ENCODE measurements around the gene MROH7. TPM values are rescaled to one million over a fixed set of nuclear protein-coding genes. Genes with fewer than 3 reads are reported as not detected.

MROH7 gene
- total RNA-seq, 1 donor from 2014 or later, result 2.0 TPM

DNA sequence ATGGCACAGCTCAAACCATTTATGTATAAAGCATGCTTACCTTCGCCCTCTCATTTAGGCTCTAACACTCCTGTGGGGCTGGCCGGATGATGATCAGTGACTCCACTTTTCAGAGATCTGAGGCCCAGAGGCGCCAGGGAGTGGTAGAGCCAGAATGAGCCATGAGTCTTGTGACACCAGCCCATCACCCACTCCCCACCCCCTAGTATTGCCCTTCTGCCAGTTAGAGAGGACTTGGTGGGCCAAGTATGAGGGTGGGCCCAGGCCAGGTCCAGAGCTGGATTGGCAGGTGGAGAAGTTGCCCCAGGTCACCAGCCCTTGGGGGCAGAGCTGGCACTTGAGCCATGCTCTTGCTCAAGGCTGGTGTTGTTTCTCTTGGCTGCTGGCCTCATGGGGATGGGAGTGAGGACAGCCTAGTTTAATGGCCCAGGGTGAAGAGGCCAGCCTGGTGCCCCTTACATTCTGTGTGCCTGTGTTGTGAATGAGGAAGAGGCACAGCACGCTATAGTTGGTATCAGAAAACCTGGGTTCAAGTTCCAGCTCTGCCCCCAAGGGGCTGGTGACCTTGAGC lies 43.8 kb downstream of the MROH7 start:
- H3K36me3 ChIP-seq, result peaks cover 2 to 3% of the 10 kb centered on the region in 2 donors
- TF ChIP-seq, protein P1, sequence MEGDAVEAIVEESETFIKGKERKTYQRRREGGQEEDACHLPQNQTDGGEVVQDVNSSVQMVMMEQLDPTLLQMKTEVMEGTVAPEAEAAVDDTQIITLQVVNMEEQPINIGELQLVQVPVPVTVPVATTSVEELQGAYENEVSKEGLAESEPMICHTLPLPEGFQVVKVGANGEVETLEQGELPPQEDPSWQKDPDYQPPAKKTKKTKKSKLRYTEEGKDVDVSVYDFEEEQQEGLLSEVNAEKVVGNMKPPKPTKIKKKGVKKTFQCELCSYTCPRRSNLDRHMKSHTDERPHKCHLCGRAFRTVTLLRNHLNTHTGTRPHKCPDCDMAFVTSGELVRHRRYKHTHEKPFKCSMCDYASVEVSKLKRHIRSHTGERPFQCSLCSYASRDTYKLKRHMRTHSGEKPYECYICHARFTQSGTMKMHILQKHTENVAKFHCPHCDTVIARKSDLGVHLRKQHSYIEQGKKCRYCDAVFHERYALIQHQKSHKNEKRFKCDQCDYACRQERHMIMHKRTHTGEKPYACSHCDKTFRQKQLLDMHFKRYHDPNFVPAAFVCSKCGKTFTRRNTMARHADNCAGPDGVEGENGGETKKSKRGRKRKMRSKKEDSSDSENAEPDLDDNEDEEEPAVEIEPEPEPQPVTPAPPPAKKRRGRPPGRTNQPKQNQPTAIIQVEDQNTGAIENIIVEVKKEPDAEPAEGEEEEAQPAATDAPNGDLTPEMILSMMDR (IDR thresholded peaks at IDR 0.05), result no peak
- no peak for DNase-seq (ENCODE audit: low spot score in 2 of 2)
- H3K4me3 ChIP-seq, result no peak overlapping the region
- H3K9me3 ChIP-seq, result no peaks in the 10 kb centered on the region
- H3K27me3 ChIP-seq, result no peaks in the 10 kb centered on the region
- no peak overlapping the region for H3K27ac ChIP-seq
- no peaks in the 10 kb centered on the region for H3K4me1 ChIP-seq
- intact Hi-C loops (cut with DNase I), result no loop called here

GRCh38 chr1:54686155-54686554 lies 44.6 kb downstream of the MROH7 start:
- TF ChIP-seq, protein P1 (IDR thresholded peaks at IDR 0.05), result no peak
- intact Hi-C loops (cut with DNase I), result no loop called here

GRCh38 chr1:54694771-54695170 lies 53.2 kb downstream of the MROH7 start:
- TF ChIP-seq, protein P1 (IDR thresholded peaks at IDR 0.05), result no peak
- H3K4me3 ChIP-seq, result no peak overlapping the region
- no peaks in the 10 kb centered on the region for H3K9me3 ChIP-seq
- DNase-seq (ENCODE audit: low spot score in 2 of 2), result no peak
- no peaks in the 10 kb centered on the region for H3K4me1 ChIP-seq
- H3K27ac ChIP-seq, result no peak overlapping the region
- intact Hi-C loops (cut with DNase I), result no loop called here
- peaks cover 3 to 6% of the 10 kb centered on the region in 2 donors for H3K36me3 ChIP-seq
- H3K27me3 ChIP-seq, result no peaks in the 10 kb centered on the region

More at GRCh38 chr1:54686155-54686554, 44.6 kb downstream of the MROH7 start:
- Histone ChIP-seq H3K36me3 (peaks cover 2 to 3% of the 10 kb centered on the region in 2 donors), H3K9me3 (no peaks in the 10 kb centered on the region), H3K4me1 (no peaks in the 10 kb centered on the region), H3K27me3 (no peaks in the 10 kb centered on the region), H3K4me3 (no peak overlapping the region), H3K27ac (no peak overlapping the region)
- no peak for DNase-seq (ENCODE audit: low spot score in 2 of 2)

- DNase-seq (ENCODE audit: low spot score in 2 of 2), result no peak
- Histone ChIP-seq H3K9me3 (no peaks in the 10 kb centered on the region), H3K27ac (no peak overlapping the region), H3K4me1 (no peaks in the 10 kb centered on the region), H3K27me3 (no peaks in the 10 kb centered on the region), H3K4me3 (no peak overlapping the region), H3K36me3 (peaks cover 3 to 11% of the 10 kb centered on the region in 2 donors)
- TF ChIP-seq, protein P1 (IDR thresholded peaks at IDR 0.05), result no peak
- intact Hi-C loops (cut with DNase I), result no loop called here
Measured at GRCh38 chr1:54695221-54695620, 53.6 kb downstream of the MROH7 start.

GRCh38 chr1:54695764-54696163 lies 54.2 kb downstream of the MROH7 start:
- Histone ChIP-seq H3K27me3 (no peaks in the 10 kb centered on the region), H3K36me3 (peaks cover 3 to 14% of the 10 kb centered on the region in 2 donors)
- intact Hi-C loops (cut with DNase I), result no loop called here

More at GRCh38 chr1:54695764-54696163, 54.2 kb downstream of the MROH7 start:
- Histone ChIP-seq H3K9me3 (no peaks in the 10 kb centered on the region), H3K27ac (no peak overlapping the region), H3K4me1 (no peaks in the 10 kb centered on the region), H3K4me3 (no peak overlapping the region)
- TF ChIP-seq, protein P1 (IDR thresholded peaks at IDR 0.05), result no peak
- DNase-seq (ENCODE audit: low spot score in 2 of 2), result no peak
